ENCODE results near the gene FANCE. TPM values are rescaled to one million over a fixed set of nuclear protein-coding genes. Genes with fewer than 3 reads are reported as not detected.
A peak's percentile ranks its signal among the peaks of the same experiment; 100 is the strongest.
"Not testable (repeated sequence)": the region's sequence is repeated elsewhere in the genome, so short reads cannot be mapped to it uniquely, and the experiment has no call there.

FANCE gene
- total RNA-seq, 1 donor from 2014 or later: 14.5 TPM

GRCh38 chr6:35432291-35432690 lies 19.8 kb upstream of the FANCE start:
- no peak for DNase-seq

DNA sequence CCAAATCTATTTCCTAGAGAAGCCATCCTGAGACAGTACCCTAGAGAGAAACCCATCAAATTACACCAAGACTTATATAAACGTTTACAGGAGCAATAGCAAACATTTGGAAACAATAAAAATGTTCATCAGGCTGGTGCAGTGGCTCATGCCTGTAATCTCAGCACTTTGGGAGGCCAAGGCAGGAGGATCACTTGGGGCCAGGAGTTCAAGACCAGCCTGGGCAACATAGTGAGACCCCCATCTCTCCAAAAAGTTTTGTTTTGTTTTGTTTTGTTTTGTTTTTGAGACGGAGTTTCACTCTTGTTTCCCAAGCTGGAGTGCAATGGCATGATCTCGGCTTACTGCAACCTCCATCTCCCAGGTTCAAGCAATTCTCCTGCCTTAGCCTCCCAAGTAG lies 19.4 kb upstream of the FANCE start:
- DNase-seq: not testable (repeated sequence)

DNA sequence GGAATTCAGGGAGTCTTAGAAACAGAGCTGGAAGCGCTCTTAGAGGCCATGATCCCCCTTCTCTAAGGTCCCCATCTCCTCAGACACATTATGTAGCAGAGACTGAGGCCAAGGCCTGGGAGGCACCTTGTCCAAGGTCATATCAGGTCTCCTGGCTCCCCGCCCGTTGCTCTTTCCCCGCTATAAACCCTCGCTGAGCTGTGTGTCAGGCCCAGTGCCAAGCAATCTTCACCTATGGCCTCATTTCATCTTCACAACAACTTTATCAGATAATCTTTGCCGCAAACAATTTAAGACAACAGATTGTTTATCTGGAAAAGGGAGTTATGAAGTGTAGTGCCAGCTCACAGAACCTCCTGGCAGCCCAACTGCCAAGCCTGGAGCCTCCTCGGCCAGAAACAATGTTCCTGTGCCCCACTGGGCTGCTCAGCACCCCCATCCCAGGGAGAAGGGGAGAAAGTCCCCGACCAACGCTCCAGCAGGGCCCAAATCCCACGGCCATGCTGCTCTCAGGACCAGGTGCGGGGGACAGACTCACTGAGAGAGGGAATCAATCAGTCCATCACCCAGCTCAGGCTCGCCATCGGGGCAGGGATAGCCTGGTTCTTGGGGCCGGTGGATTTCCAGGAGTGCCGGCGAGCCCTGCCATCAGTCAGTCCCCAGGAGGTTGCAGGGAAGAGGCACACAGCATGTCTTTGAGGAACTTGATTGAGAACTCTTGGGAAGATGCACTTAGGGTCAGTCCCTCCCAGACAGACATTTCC lies 16.9 kb upstream of the FANCE start:
- DNase-seq: no peak

DNA sequence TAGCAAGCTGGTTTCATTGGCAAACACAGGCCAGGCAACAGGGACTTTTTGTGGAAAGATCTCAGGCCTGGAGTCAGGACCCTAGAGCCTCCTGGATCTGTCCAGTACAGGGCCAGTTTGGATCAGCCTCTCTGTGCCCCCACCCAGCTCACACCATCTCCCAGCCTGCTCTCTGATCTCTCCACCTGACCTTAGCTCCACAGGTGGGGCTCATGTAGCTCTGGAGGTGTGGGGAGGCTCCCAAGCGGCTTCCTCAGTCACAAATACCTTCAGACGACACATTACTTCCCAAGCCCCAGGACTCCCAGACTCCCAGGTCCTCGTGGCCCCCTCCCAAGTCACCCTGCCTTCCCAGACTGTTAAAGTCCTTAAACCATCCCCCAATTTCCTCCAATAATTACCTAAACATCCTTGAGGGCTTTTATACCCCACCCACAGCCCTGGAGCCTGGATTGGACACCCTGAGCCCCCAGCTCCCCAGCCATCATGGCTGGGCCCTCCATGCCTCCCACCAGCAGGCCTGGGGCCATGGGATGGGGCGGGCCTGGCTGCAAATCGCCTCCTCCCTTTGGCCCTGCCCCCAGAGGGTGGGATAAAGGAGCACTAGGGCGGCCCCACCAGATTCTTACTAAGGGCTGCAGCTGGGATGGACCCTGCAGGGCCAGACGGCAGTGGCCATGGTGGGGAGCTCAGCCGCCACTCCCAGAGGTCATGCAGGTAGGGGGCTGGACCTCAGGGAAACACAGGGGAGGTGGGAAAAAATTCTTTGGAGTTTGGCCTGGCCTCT lies 15.9 kb upstream of the FANCE start:
- DNase-seq: no peak

GRCh38 chr6:35438378-35439065 lies 13.6 kb upstream of the FANCE start:
- DNase-seq: not testable (repeated sequence)

DNA sequence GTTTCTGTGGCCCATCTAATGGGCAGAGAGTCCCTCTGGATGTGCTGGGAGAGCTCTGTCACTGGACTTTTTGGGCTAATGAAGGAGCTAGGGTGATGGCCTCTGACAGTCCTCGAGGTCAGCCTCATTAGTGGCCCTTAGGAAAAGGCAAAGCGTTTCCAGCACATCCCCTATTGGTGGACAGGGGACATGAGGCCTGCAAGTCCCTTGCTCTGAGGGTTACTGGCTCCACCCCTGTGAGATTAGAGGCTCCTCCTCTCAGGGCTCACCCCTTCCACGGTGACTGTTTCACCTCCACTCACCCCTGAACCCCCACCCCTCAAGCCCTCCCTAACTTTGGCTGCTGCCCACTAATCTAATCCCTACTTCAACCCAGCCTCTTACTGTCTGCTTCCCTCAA lies 12.8 kb upstream of the FANCE start:
- no peak for DNase-seq

- DNase-seq: no peak
These were observed 10.9 kb upstream of the FANCE start for GRCh38 chr6:35441205-35441604.

- DNase-seq: no peak
These were observed 10.5 kb upstream of the FANCE start for GRCh38 chr6:35441642-35442041.

GRCh38 chr6:35442693-35443092 lies 9.4 kb upstream of the FANCE start:
- DNase-seq: no peak

- no peak for DNase-seq
These were observed 8.7 kb upstream of the FANCE start for GRCh38 chr6:35443341-35444030.

GRCh38 chr6:35445691-35446090 lies 6.4 kb upstream of the FANCE start:
- DNase-seq: no peak

GRCh38 chr6:35448191-35448590 lies 3.9 kb upstream of the FANCE start:
- no peak for DNase-seq

DNA sequence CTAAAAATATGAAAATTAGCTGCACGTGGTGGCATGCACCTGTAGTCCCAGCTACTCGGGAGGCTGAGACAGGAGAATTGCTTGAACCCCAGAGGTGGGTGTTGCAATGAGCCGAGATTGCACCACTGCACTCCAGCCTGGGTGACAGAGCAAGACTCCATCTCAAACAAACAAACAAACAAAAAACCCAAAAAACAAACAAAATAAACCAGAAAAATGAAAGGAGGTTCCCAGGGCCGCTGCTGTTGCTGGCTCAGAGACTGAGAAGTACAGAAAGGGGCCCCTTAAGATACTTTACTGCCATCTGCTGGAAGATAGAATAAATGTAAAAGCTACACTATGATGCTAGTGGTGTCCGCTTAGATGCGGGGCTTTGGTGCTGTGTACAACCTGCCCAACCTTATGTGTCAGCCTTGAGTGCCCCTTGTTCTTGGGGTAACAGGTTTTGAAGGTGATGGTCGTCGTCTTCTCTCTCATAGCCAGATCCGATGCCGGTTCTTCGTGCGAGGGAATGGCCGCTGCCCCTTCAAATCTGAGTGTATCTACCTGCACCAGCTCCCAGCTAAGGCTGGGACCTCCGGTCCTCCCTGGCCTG lies 2.8 kb upstream of the FANCE start:
- peak; percentile 79 for DNase-seq

DNA sequence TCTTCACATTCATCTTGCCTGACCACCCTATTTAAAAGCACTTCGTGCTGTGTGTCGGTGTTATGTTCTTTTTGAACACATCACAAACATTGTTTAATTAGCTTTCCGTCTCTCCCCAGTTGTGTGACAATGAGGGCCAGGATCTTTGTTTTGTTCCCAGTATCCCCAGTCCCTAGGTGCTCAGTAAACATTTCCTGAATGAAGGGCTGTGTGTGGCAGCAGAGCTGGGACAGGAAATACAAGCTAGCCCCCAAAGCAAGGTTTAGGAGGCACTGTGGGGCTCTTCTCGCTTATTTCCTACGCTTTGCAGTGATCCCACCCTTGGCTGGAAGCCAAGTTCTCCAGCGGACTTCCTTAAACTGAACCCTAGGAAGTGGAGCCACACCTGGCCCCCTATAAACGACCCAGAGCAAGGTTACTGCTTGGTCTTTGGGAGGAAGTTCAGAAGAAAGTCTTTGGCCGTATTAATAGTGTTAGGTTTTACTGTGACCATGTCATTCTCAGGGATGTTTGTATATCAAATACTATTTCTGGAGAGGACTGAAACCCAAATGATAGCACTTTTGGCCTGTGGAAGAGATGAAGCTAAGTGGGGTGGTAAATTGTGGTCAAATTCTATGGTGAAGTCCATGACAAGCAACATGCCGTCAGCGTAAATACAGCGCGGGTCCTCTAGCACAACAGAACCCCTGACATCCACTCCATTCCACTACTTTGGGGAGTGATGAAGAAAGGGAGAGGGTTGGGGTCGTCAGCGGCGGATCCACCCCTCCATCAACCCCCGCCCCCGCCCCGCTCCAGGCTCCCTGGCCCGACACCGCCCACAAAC lies 570 bp upstream of the FANCE start:
- peak; percentile 28 for DNase-seq

- no peak for DNase-seq
These were observed 1.1 kb downstream of the FANCE start for GRCh38 chr6:35453236-35453635.

- DNase-seq: no peak
These were observed 2.4 kb downstream of the FANCE start for GRCh38 chr6:35454391-35455110.

DNA sequence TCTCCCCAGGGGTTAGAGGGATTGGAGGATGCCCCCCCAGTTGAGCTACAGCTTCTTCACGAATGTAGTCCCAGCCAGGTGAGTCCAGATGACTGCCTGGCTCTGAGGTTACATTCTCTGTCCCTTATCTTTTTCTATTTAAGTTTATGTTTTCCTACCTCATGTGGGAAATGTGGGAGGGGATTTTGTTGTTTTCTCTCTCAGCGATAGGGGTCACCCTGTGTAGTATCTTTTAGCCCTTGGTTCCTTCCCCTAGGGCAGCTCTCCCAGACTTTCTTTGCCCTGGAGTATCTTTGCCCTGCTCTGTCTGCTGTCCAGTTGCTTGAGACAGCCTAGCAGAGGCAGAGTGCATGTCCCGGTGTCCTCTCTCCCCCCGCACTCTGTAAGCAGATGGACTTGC lies 5.8 kb downstream of the FANCE start:
- DNase-seq: no peak

GRCh38 chr6:35461270-35461669 lies 9.1 kb downstream of the FANCE start:
- no peak for DNase-seq

GRCh38 chr6:35463292-35463691 lies 11.2 kb downstream of the FANCE start:
- DNase-seq: no peak

GRCh38 chr6:35465646-35466045 lies 13.5 kb downstream of the FANCE start:
- DNase-seq: no peak
